Mammary epithelial cell (primary cell): ENCODE results near the gene ACOX1.

Source experiments
- CTCF ChIP-seq, 2 donors: IDR thresholded peaks in 1 of 2; conservative IDR thresholded peaks in 1 of 2; 2 replicates each; pipeline ENCODE4 v1.5.1; 2011 to 2012; ENCODE audit warnings: inconsistent platforms in 2 of 2, low read length in 2 of 2, mild to moderate bottlenecking in 2 of 2, control low read depth in 1 of 2, low read depth in 1 of 2; ENCODE audit not compliant: insufficient read depth in 1 of 2; ENCODE audit errors: extremely low read depth in 1 of 2
- EZH2 ChIP-seq: IDR thresholded peaks from 2 replicates; pipeline ENCODE4 v1.6.1; 2012; ENCODE audit warnings: low read length, inconsistent platforms, borderline replicate concordance

- no peak for TF ChIP-seq CTCF (conservative IDR thresholded peaks at IDR 0.05 in 1 of 2, IDR thresholded peaks at IDR 0.05 in 1 of 2; ENCODE audit: extremely low read depth in 1 of 2, insufficient read depth in 1 of 2, low read depth in 1 of 2, low read length in 2 of 2)
- TF ChIP-seq EZH2 = no peak
Observed at GRCh38 chr17:76011951-76012350, 33.0 kb upstream of the ACOX1 start.
